PC-3 (cell line): ENCODE data around the gene COG5. TPM values are rescaled to one million over a fixed set of nuclear protein-coding genes. Genes with fewer than 3 reads are reported as not detected.

ENCODE experiments used
- ATAC-seq: fragments of 200-7000 bp; cut with Tn5 transposase; 2 replicates; pipeline ENCODE4 v1.9.1; 2020; ENCODE audit warnings: mild to moderate bottlenecking, moderate library complexity
- BruUV-seq: library from RNA; stranded (reverse); fragments of 400-500 nt; replicated peaks from 2 replicates; lab custom pipeline; 2021; lab: Mats Ljungman, UMichigan
- CTCF ChIA-PET: fragments of 300-600 bp; sonication (Branson Sonifier 250); formaldehyde crosslinking; loops from one replicate; lab custom pipeline; 2022; ENCODE audit warnings: antibody characterized with exemption; lab: Charles Lee
- POLR2A ChIA-PET: fragments of 300-600 bp; sonication (Branson Sonifier 250); formaldehyde crosslinking; loops from one replicate; lab custom pipeline; 2022; ENCODE audit warnings: antibody characterized with exemption; ENCODE audit not compliant: unreplicated experiment; lab: Charles Lee
- DNase-seq: peaks from one replicate; pipeline ENCODE4 v3.0.0-alpha.2; 2015
- H2AFZ ChIP-seq: fragments of 300-600 bp; sonication (generic); 2 replicates; pipeline ENCODE4 v1.6.0; 2016; ENCODE audit warnings: antibody characterized with exemption, low read length
- H3F3A ChIP-seq: fragments of 300-600 bp; sonication (generic); one replicate; pipeline ENCODE4 v1.6.0; 2017; ENCODE audit warnings: antibody characterized with exemption, low read length, control low read depth, mild to moderate bottlenecking; ENCODE audit not compliant: unreplicated experiment
- H3K27ac ChIP-seq: fragments of 300-600 bp; sonication (generic); 2 replicates; pipeline ENCODE4 v1.5.1; 2016; ENCODE audit warnings: mild to moderate bottlenecking, low read length
- H3K27me3 ChIP-seq: fragments of 300-600 bp; sonication (generic); 2 replicates; pipeline ENCODE4 v1.6.1; 2016; ENCODE audit warnings: low read length, mixed read lengths
- H3K36me3 ChIP-seq: fragments of 300-600 bp; sonication (generic); 2 replicates; pipeline ENCODE4 v1.6.1; 2016; ENCODE audit warnings: low read depth, mixed run types, low read length, mixed read lengths
- H3K4me1 ChIP-seq: fragments of 300-600 bp; sonication (generic); 2 replicates; pipeline ENCODE4 v1.5.1; 2016; ENCODE audit warnings: low read length; ENCODE audit not compliant: insufficient read depth
- H3K4me2 ChIP-seq: fragments of 300-600 bp; sonication (generic); 2 replicates; pipeline ENCODE4 v1.6.0; 2016; ENCODE audit warnings: low read length
- H3K4me3 ChIP-seq: fragments of 300-600 bp; sonication (generic); 2 replicates; pipeline ENCODE4 v1.5.1; 2016; ENCODE audit warnings: mild to moderate bottlenecking, low read length, mixed read lengths
- H3K79me2 ChIP-seq: fragments of 300-600 bp; sonication (generic); 2 replicates; pipeline ENCODE4 v1.6.1; 2017; ENCODE audit warnings: low read length, mixed read lengths
- H3K9ac ChIP-seq: fragments of 300-600 bp; sonication (generic); 2 replicates; pipeline ENCODE4 v1.6.0; 2016; ENCODE audit warnings: mild to moderate bottlenecking, low read length
- H3K9me2 ChIP-seq: fragments of 300-600 bp; sonication (generic); replicated peaks from 2 replicates; pipeline ENCODE4 v1.6.1; 2016; ENCODE audit warnings: mixed run types, low read length, mixed read lengths
- H3K9me3 ChIP-seq: fragments of 300-600 bp; sonication (generic); 2 replicates; pipeline ENCODE4 v1.6.1; 2016; ENCODE audit warnings: low read length, mixed read lengths
- H4K20me1 ChIP-seq: fragments of 300-600 bp; sonication (generic); 2 replicates; pipeline ENCODE4 v1.6.1; 2016; ENCODE audit warnings: low read length, mixed read lengths
- EZH2 ChIP-seq: fragments of 300-600 bp; sonication (generic); IDR thresholded peaks from one replicate; pipeline ENCODE4 v1.6.1; 2017; ENCODE audit warnings: antibody characterized with exemption, mild to moderate bottlenecking, low read length; ENCODE audit not compliant: unreplicated experiment
- EZH2phosphoT487 ChIP-seq: fragments of 300-600 bp; sonication (generic); IDR thresholded peaks from 2 replicates; pipeline ENCODE4 v1.6.1; 2018; ENCODE audit warnings: mild to moderate bottlenecking, antibody characterized with exemption, low read length, borderline replicate concordance
- intact Hi-C: fragments of 100-400 bp; cut with micrococcal nuclease; formaldehyde crosslinking; loops from 2 replicates; pipeline ENCODE4 v1.9.0; 2023
- total RNA-seq: library from RNA; depleted of rRNA; stranded (reverse); fragments of >200 nt; gene quantifications from 2 replicates; pipeline ENCODE4 v1.2.3, GENCODE V29; 2014
- TF ChIP-seq, protein P1 (sequence below): fragments of 300-600 bp; sonication (generic); conservative IDR thresholded peaks from 2 replicates; pipeline ENCODE4 v1.5.1; 2017; ENCODE audit warnings: antibody characterized with exemption, low read depth, mild to moderate bottlenecking, low read length

COG5 gene
- total RNA-seq, 1 experiment from 2014 or later, result 51.7 TPM

DNA sequence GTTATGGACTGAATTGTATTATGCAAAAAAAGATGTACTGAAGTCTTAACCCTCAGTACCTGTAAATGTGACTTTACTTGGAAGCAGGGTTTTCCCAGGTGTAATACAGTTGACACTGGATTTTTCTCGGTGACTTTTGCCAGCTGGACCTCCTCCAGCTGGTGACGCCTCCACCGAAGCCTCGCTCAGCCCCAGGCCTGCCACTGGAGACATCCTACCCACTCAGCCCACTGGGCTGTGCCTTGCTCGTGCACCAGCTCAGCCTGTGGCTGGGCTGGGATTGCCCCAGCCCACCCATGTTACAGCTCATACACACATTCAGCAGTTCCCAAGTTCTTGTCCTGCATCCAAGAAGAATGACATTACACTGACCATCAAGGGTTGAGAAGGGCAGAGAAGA lies 136.3 kb downstream of the COG5 start:
- Histone ChIP-seq H3K79me2 (no peaks in the 10 kb centered on the region), H3K9ac (no peak overlapping the region), H3K4me3 (no peak overlapping the region), H2AFZ (no peak overlapping the region), H3K4me2 (no peak overlapping the region), H3K36me3 (no peaks in the 10 kb centered on the region), H3K4me1 (no peaks in the 10 kb centered on the region), H3F3A (no peaks in the 10 kb centered on the region), H3K27ac (no peak overlapping the region), H3K27me3 (no peaks in the 10 kb centered on the region), H4K20me1 (no peaks in the 10 kb centered on the region), H3K9me3 (no peaks in the 10 kb centered on the region), H3K9me2 (no peaks in the 10 kb centered on the region)
- no peak for DNase-seq
- BruUV-seq, result no TSS peak
- TF ChIP-seq EZH2phosphoT487 (no peak), EZH2 (no peak)
- intact Hi-C loops, result no loop called here
- POLR2A ChIA-PET, result no interaction called here
- ATAC-seq, result no peak
- CTCF ChIA-PET, result no interaction called here

DNA sequence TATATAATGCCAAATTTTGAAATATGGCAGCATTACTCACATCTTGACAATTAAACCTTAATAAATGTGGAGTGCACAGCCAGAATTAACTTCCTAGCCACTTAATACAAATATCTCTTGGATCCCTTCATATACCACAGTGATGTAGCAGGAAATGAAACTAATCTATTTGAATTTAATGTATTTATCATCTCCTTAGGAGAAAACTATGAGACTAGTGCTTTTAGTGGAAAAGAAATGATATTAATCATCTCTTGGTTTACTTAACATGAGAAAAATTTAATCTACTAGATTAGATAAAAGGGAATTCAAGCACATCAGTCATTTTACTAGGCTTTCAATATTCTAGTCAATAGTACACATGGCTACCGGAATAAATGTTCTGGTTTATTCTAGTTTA lies 149.5 kb downstream of the COG5 start:
- intact Hi-C loops, result no loop called here
- Histone ChIP-seq H3K9ac (no peak overlapping the region), H3K27ac (no peak overlapping the region), H3F3A (no peaks in the 10 kb centered on the region), H3K9me3 (no peaks in the 10 kb centered on the region), H2AFZ (no peak overlapping the region), H3K4me1 (no peaks in the 10 kb centered on the region), H3K4me3 (no peak overlapping the region), H3K79me2 (no peaks in the 10 kb centered on the region), H3K36me3 (no peaks in the 10 kb centered on the region; the same call in 1 of the 2 replicates), H3K4me2 (no peak overlapping the region), H3K27me3 (no peaks in the 10 kb centered on the region), H3K9me2 (no peaks in the 10 kb centered on the region), H4K20me1 (no peaks in the 10 kb centered on the region)
- ChIA-PET CTCF (no interaction called here), POLR2A (interaction anchor here (0.7 kb wide), 1 partner anchor 811 kb away, joined by 3 read pairs; no protein-coding TSS in a partner anchor)
- no TSS peak for BruUV-seq
- no peak for ATAC-seq
- no peak for TF ChIP-seq EZH2
- TF ChIP-seq, protein P1, sequence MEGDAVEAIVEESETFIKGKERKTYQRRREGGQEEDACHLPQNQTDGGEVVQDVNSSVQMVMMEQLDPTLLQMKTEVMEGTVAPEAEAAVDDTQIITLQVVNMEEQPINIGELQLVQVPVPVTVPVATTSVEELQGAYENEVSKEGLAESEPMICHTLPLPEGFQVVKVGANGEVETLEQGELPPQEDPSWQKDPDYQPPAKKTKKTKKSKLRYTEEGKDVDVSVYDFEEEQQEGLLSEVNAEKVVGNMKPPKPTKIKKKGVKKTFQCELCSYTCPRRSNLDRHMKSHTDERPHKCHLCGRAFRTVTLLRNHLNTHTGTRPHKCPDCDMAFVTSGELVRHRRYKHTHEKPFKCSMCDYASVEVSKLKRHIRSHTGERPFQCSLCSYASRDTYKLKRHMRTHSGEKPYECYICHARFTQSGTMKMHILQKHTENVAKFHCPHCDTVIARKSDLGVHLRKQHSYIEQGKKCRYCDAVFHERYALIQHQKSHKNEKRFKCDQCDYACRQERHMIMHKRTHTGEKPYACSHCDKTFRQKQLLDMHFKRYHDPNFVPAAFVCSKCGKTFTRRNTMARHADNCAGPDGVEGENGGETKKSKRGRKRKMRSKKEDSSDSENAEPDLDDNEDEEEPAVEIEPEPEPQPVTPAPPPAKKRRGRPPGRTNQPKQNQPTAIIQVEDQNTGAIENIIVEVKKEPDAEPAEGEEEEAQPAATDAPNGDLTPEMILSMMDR, result no peak
- no peak for TF ChIP-seq EZH2phosphoT487
- no peak for DNase-seq

DNA sequence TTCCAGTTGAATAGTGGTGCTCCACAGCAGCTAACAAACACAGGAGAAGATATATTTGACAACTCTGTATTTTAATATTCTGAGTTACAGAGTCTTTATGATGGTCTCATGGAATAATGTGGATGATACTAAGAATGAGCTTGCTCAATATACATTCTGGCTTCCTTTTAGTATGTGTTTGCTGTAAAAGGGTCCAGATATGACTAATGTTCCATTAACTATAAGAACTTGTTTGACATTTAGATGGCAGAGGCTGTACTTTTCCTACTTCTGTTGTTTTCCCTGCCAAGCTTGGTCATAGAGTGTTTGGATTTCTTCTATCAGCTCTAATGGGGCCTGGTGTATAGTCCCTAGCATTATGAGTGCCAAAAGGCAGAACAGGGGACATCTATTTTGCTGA lies 155.4 kb downstream of the COG5 start:
- no peaks in the 10 kb centered on the region for H3K9me2 ChIP-seq
- H3K27ac ChIP-seq, result no peak overlapping the region
- no peaks in the 10 kb centered on the region for H4K20me1 ChIP-seq
- H3K9me3 ChIP-seq, result no peaks in the 10 kb centered on the region
- H3K4me1 ChIP-seq, result peaks cover 19% of the 10 kb centered on the region
- H3F3A ChIP-seq, result no peaks in the 10 kb centered on the region
- H3K79me2 ChIP-seq, result no peaks in the 10 kb centered on the region
- no peak overlapping the region for H3K4me2 ChIP-seq
- ATAC-seq (no peak), DNase-seq (no peak)
- no peaks in the 10 kb centered on the region for H3K27me3 ChIP-seq
- ChIA-PET POLR2A (no interaction called here), CTCF (no interaction called here)
- H2AFZ ChIP-seq, result no peak overlapping the region
- TF ChIP-seq EZH2 (no peak), EZH2phosphoT487 (no peak)
- TF ChIP-seq, protein P1, result no peak
- H3K36me3 ChIP-seq, result no peaks in the 10 kb centered on the region; the same call in 1 of the 2 replicates
- H3K9ac ChIP-seq, result no peak overlapping the region
- intact Hi-C loops, result no loop called here
- no peak overlapping the region for H3K4me3 ChIP-seq
- no TSS peak for BruUV-seq
